NB4 (cell line): ENCODE measurements around the gene SLCO2A1.

Experiments
- CTCF ChIP-seq: IDR thresholded peaks from one replicate; pipeline ENCODE4 v1.5.1; 2012; ENCODE audit warnings: low read depth, low read length
- MYC ChIP-seq: IDR thresholded peaks from 2 replicates; pipeline ENCODE4 v1.6.1; 2011; ENCODE audit warnings: low read depth, low read length

- TF ChIP-seq MYC (no peak), CTCF (no peak)
Observed at GRCh38 chr3:133992951-133993620, 36.6 kb downstream of the SLCO2A1 start.
